HepG2 (cell line): Measurements from ENCODE around the gene LRRFIP2. TPM values are rescaled to one million over a fixed set of nuclear protein-coding genes. Genes with fewer than 3 reads are reported as not detected.
A peak's percentile ranks its signal among the peaks of the same experiment; 100 is the strongest.

Experiments
- CBX1 ChIP-seq: IDR thresholded peaks from one replicate; pipeline ENCODE4 v1.6.1; 2016; ENCODE audit warnings: antibody characterized with exemption, low read depth
- IKZF1 ChIP-seq: fragments of 450-650 bp; IDR thresholded peaks from 2 replicates; pipeline ENCODE4 v1.7.1; 2016
- MIXL1 ChIP-seq: IDR thresholded peaks from 2 replicates; pipeline ENCODE4 v1.6.1; 2016
- POLR2A ChIP-seq, 2 experiments: IDR thresholded peaks; 2 replicates each; pipeline ENCODE4 v1.6.1; 2011; ENCODE audit warnings: low read depth in 2 of 2, low read length in 2 of 2, mild to moderate bottlenecking in 1 of 2, moderate library complexity in 1 of 2; ENCODE audit not compliant: insufficient read depth in 1 of 2
- PRPF4 ChIP-seq: fragments of 200-400 bp; formaldehyde crosslinking; IDR thresholded peaks from 2 replicates; pipeline ENCODE4 v1.6.1; 2016; ENCODE audit warnings: low read length, low read depth; ENCODE audit not compliant: poor library complexity, severe bottlenecking
- SOX6 ChIP-seq, 2 experiments: fragments of 450-650 bp in 1 of 2; sonication (generic) in 1 of 2; formaldehyde crosslinking in 1 of 2; IDR thresholded peaks; 2 replicates each; pipeline versions ENCODE4 v1.4.0 to v1.6.1; 2017 to 2020; ENCODE audit warnings: antibody characterized with exemption in 1 of 2, mild to moderate bottlenecking in 1 of 2, missing genetic modification reagents in 1 of 2
- UBTF ChIP-seq: sonication (generic); formaldehyde crosslinking; IDR thresholded peaks from 2 replicates; pipeline ENCODE4 v1.4.0; 2020; ENCODE audit warnings: mild to moderate bottlenecking, missing genetic modification reagents
- ZKSCAN8 ChIP-seq: IDR thresholded peaks from 2 replicates; pipeline ENCODE4 v1.6.1; 2016; ENCODE audit warnings: borderline replicate concordance, missing genetic modification reagents, missing compliant biosample characterization
- ZNF253 ChIP-seq: sonication (generic); formaldehyde crosslinking; IDR thresholded peaks from 2 replicates; pipeline ENCODE4 v1.8.0; 2022; ENCODE audit warnings: mild to moderate bottlenecking, missing genetic modification reagents, borderline replicate concordance
- ZNF260 ChIP-seq: sonication (generic); formaldehyde crosslinking; IDR thresholded peaks from 2 replicates; pipeline ENCODE4 v1.4.0; 2020; ENCODE audit warnings: missing genetic modification reagents, low read depth, mild to moderate bottlenecking, borderline replicate concordance
- ZNF274 ChIP-seq: sonication (generic); formaldehyde crosslinking; IDR thresholded peaks from 2 replicates; pipeline ENCODE4 v1.5.1; 2020; ENCODE audit warnings: mild to moderate bottlenecking, missing genetic modification reagents
- ZNF552 ChIP-seq: sonication (generic); formaldehyde crosslinking; IDR thresholded peaks from 2 replicates; pipeline ENCODE4 v1.9.0; 2022; ENCODE audit warnings: missing genetic modification reagents, mild to moderate bottlenecking, borderline replicate concordance
- ZNF605 ChIP-seq: sonication (generic); formaldehyde crosslinking; IDR thresholded peaks from 2 replicates; pipeline ENCODE4 v1.8.0; 2022; ENCODE audit warnings: mild to moderate bottlenecking, missing genetic modification reagents
- ZNF614 ChIP-seq: IDR thresholded peaks from 2 replicates; pipeline ENCODE4 v1.6.1; 2018; ENCODE audit warnings: missing biosample characterization, missing genetic modification reagents, inconsistent platforms, borderline replicate concordance
- ZNF619 ChIP-seq: sonication (generic); formaldehyde crosslinking; IDR thresholded peaks from 2 replicates; pipeline ENCODE4 v1.4.0; 2020; ENCODE audit warnings: mild to moderate bottlenecking, missing genetic modification reagents
- ZNF670 ChIP-seq: sonication (generic); formaldehyde crosslinking; IDR thresholded peaks from 2 replicates; pipeline ENCODE4 v1.8.0; 2022; ENCODE audit warnings: mild to moderate bottlenecking, missing genetic modification reagents, borderline replicate concordance
- ZNF761 ChIP-seq: sonication (generic); formaldehyde crosslinking; conservative IDR thresholded peaks from 2 replicates; pipeline ENCODE4 v1.4.0; 2020; ENCODE audit warnings: mild to moderate bottlenecking, missing genetic modification reagents
- ZSCAN22 ChIP-seq: sonication (generic); formaldehyde crosslinking; IDR thresholded peaks from 2 replicates; pipeline ENCODE4 v1.4.0; 2020; ENCODE audit warnings: mild to moderate bottlenecking, missing genetic modification reagents
- polyA plus RNA-seq, 8 experiments: library from polyadenylated mRNA; depleted of rRNA in 3 of 8; stranded (reverse) in 7 of 8; unstranded in 1 of 8; fragments of >200 nt; fragmentation: Illumina TruSeq in 4 of 8; extraction: Trizol in 4 of 8; gene quantifications; 2 replicates each; pipeline versions ENCODE4 v1.2.1 to v1.2.3, GENCODE V29; 2011 to 2016; ENCODE audit warnings: low read depth in 4 of 8, missing spikeins in 1 of 8, mixed read lengths in 1 of 8; ENCODE audit not compliant: insufficient read depth in 1 of 8
- total RNA-seq, 5 experiments: library from RNA; depleted of rRNA; stranded (reverse); fragments of >200 nt; fragmentation: Illumina TruSeq; extraction: Trizol; gene quantifications; 2 replicates each; pipeline ENCODE4 v1.2.3, GENCODE V29; 2016; ENCODE audit warnings: low read depth in 1 of 5
- TF ChIP-seq, protein P1 (sequence below): sonication (generic); formaldehyde crosslinking; conservative IDR thresholded peaks from 2 replicates; pipeline ENCODE4 v1.4.0; 2020; ENCODE audit warnings: missing genetic modification reagents
- TF ChIP-seq, protein P2 (sequence below): sonication (generic); formaldehyde crosslinking; IDR thresholded peaks from 2 replicates; pipeline ENCODE4 v1.5.1; 2020; ENCODE audit warnings: mild to moderate bottlenecking, missing genetic modification reagents, moderate library complexity

Gene LRRFIP2
- total and polyA plus RNA-seq, 2 of the 13 experiments (the other 11 are each of a cell fraction or from before 2014, with no cell fraction given) = 13.5 to 32.2 TPM

- TF ChIP-seq, protein P1, sequence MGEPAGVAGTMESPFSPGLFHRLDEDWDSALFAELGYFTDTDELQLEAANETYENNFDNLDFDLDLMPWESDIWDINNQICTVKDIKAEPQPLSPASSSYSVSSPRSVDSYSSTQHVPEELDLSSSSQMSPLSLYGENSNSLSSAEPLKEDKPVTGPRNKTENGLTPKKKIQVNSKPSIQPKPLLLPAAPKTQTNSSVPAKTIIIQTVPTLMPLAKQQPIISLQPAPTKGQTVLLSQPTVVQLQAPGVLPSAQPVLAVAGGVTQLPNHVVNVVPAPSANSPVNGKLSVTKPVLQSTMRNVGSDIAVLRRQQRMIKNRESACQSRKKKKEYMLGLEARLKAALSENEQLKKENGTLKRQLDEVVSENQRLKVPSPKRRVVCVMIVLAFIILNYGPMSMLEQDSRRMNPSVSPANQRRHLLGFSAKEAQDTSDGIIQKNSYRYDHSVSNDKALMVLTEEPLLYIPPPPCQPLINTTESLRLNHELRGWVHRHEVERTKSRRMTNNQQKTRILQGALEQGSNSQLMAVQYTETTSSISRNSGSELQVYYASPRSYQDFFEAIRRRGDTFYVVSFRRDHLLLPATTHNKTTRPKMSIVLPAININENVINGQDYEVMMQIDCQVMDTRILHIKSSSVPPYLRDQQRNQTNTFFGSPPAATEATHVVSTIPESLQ = 0 out of 2 replicates have a peak, but pooled peaks have one; percentile 56
- TF ChIP-seq ZNF670 (peak; percentile 94), UBTF (CRISPR knock-in tag) (peak; percentile 70; the same call in 1 of the 2 replicates), ZNF260 (CRISPR knock-in tag) (no peak), MIXL1 (CRISPR knock-in tag) (peak; percentile 60; the same call in 1 of the 2 replicates), PRPF4 (no peak), CBX1 (no peak), ZKSCAN8 (peak; percentile 39; the same call in 1 of the 2 replicates), ZSCAN22 (CRISPR knock-in tag) (peak; percentile 32; the same call in 1 of the 2 replicates), ZNF253 (CRISPR knock-in tag) (no peak), ZNF552 (CRISPR knock-in tag) (0 out of 2 replicates have a peak, but pooled peaks have one; percentile 60), ZNF761 (CRISPR knock-in tag) (no peak; the same call in 1 of the 2 replicates), ZNF614 (CRISPR knock-in tag) (peak; percentile 65; the same call in 1 of the 2 replicates), POLR2A (IDR thresholded peaks at IDR 0.05; ENCODE audit: insufficient read depth in 1 of 2, low read depth in 2 of 2, low read length in 2 of 2) (peak; percentile 87 to 88), SOX6 (IDR thresholded peaks at IDR 0.05) (no peak), SOX6 (CRISPR knock-in tag; IDR thresholded peaks at IDR 0.05) (peak; percentile 73), ZNF274 (peak; percentile 21), ZNF619 (CRISPR knock-in tag) (peak; percentile 64; the same call in 1 of the 2 replicates), IKZF1 (no peak), ZNF605 (CRISPR knock-in tag) (peak; percentile 87; the same call in 1 of the 2 replicates)
- TF ChIP-seq, protein P2, sequence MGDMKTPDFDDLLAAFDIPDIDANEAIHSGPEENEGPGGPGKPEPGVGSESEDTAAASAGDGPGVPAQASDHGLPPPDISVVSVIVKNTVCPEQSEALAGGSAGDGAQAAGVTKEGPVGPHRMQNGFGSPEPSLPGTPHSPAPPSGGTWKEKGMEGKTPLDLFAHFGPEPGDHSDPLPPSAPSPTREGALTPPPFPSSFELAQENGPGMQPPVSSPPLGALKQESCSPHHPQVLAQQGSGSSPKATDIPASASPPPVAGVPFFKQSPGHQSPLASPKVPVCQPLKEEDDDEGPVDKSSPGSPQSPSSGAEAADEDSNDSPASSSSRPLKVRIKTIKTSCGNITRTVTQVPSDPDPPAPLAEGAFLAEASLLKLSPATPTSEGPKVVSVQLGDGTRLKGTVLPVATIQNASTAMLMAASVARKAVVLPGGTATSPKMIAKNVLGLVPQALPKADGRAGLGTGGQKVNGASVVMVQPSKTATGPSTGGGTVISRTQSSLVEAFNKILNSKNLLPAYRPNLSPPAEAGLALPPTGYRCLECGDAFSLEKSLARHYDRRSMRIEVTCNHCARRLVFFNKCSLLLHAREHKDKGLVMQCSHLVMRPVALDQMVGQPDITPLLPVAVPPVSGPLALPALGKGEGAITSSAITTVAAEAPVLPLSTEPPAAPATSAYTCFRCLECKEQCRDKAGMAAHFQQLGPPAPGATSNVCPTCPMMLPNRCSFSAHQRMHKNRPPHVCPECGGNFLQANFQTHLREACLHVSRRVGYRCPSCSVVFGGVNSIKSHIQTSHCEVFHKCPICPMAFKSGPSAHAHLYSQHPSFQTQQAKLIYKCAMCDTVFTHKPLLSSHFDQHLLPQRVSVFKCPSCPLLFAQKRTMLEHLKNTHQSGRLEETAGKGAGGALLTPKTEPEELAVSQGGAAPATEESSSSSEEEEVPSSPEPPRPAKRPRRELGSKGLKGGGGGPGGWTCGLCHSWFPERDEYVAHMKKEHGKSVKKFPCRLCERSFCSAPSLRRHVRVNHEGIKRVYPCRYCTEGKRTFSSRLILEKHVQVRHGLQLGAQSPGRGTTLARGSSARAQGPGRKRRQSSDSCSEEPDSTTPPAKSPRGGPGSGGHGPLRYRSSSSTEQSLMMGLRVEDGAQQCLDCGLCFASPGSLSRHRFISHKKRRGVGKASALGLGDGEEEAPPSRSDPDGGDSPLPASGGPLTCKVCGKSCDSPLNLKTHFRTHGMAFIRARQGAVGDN (CRISPR knock-in tag) = peak; percentile 95
Observed at GRCh38 chr3:37217098-37217849, 42.9 kb upstream of the LRRFIP2 start (continued).
